LNCaP clone FGC (cell line): ENCODE measurements around the gene PIP5K1B.
A peak's percentile ranks its signal among the peaks of the same experiment; 100 is the strongest.
"Not testable (repeated sequence)": the region's sequence is repeated elsewhere in the genome, so short reads cannot be mapped to it uniquely, and the experiment has no call there.

ENCODE experiments used
- DNase-seq: peaks from one replicate; pipeline ENCODE4 v3.0.0-alpha.2; 2011; ENCODE audit warnings: low read depth
- H3K4me3 ChIP-seq: 2 replicates; pipeline ENCODE4 v1.5.1; 2011; ENCODE audit warnings: mild to moderate bottlenecking, low read depth, low read length, control low read depth
- TF ChIP-seq, protein P1 (sequence below): IDR thresholded peaks from 2 replicates; pipeline ENCODE4 v1.5.1; 2012; ENCODE audit warnings: mild to moderate bottlenecking; ENCODE audit not compliant: control insufficient read depth, insufficient read depth; ENCODE audit errors: extremely low read depth

The PIP5K1B gene

GRCh38 chr9:68698943-68699509, 6.0 kb upstream of the PIP5K1B start:
- TF ChIP-seq, protein P1, sequence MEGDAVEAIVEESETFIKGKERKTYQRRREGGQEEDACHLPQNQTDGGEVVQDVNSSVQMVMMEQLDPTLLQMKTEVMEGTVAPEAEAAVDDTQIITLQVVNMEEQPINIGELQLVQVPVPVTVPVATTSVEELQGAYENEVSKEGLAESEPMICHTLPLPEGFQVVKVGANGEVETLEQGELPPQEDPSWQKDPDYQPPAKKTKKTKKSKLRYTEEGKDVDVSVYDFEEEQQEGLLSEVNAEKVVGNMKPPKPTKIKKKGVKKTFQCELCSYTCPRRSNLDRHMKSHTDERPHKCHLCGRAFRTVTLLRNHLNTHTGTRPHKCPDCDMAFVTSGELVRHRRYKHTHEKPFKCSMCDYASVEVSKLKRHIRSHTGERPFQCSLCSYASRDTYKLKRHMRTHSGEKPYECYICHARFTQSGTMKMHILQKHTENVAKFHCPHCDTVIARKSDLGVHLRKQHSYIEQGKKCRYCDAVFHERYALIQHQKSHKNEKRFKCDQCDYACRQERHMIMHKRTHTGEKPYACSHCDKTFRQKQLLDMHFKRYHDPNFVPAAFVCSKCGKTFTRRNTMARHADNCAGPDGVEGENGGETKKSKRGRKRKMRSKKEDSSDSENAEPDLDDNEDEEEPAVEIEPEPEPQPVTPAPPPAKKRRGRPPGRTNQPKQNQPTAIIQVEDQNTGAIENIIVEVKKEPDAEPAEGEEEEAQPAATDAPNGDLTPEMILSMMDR, result no peak
- no peak overlapping the region for H3K4me3 ChIP-seq
- DNase-seq, result no peak

GRCh38 chr9:68699625-68700024, 5.4 kb upstream of the PIP5K1B start:
- not testable (repeated sequence) for DNase-seq

DNA sequence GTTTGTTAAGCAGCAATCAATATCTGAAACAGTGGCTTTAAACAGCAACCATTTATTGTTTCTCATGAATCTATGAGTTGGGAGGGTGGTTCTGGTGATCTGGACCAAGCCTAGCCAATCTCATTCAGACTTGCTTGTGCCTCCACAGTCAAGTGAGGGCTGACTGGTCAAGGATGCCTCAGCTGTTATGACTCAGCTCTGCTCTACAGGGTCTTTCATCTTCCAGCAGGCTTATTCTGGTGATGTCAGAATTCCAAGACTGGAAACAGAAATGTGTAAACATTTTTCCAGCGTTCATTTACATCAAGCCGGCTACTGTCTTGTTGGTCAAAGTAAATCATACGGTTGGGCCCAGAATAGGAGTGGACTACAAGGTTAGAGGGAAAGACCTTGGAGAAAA, 2.5 kb upstream of the PIP5K1B start:
- no peak for DNase-seq
- TF ChIP-seq, protein P1, result no peak

More at GRCh38 chr9:68699625-68700024, 5.4 kb upstream of the PIP5K1B start:
- H3K4me3 ChIP-seq, result not testable (repeated sequence)

GRCh38 chr9:68703672-68704071, 1.4 kb upstream of the PIP5K1B start:
- TF ChIP-seq, protein P1, result no peak
- no peak for DNase-seq
- no peak overlapping the region for H3K4me3 ChIP-seq

More for the DNA sequence above, 2.5 kb upstream of the PIP5K1B start:
- no peak overlapping the region for H3K4me3 ChIP-seq

- no peak overlapping the region; the same call in 1 of the 2 replicates for H3K4me3 ChIP-seq
- DNase-seq, result no peak
- TF ChIP-seq, protein P1, result no peak
Measured at GRCh38 chr9:68704498-68704813, 584 bp upstream of the PIP5K1B start.

GRCh38 chr9:68705531-68706362, 707 bp downstream of the PIP5K1B start:
- H3K4me3 ChIP-seq, result peak overlapping the region; percentile 40
- TF ChIP-seq, protein P1, result no peak
- DNase-seq, result no peak

DNA sequence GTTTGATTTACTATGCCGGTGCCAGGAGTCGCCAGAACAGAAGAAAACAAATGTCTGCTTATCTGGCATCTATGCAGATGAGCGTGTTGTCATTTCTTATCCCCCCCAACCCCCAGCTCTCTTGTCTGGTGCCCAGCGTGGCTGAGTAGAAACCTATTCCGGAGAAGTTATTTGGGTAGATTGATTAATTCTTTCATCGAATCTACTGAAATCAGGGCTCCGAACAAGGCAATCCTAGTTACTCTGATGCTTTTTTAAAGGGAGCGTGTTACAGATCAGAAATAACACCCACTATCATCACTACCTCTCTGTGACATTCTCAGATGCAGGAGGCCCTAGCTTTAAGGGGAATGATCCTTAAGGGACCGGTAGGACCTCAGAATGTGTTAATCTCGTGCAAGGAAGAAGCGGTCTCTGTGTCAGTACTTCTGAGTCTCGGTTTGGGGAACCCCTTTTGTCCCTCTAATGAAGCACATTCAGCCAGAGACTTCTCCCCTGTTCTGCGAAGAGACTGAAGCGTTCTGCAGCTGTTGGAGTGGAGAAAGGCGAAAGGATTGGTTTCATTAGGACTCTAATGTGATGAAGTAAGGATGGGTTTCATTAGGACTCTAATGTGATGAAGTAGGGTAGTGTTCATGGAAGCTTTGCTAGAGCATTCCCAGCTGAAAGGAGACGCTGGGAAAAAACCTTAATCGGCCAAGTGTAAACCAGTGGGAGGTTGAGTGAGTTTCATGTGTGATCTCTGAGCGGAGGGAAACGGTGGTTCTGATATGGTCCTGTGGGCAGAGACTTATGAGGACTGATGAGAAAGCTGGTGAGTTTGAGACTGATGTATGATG, 1.5 kb downstream of the PIP5K1B start:
- no peak for DNase-seq
- TF ChIP-seq, protein P1, result no peak
- H3K4me3 ChIP-seq, result no peak overlapping the region
